Gastrocnemius medialis (tissue), 4 donors: ENCODE data around the gene UGT1A8. TPM values are rescaled to one million over a fixed set of nuclear protein-coding genes. Genes with fewer than 3 reads are reported as not detected.

ENCODE experiments used
- ATAC-seq, 2 donors: fragments of 150-250 bp; one replicate each; pipeline ENCODE4 v1.9.1; 2016
- DNase-seq, 2 donors: peaks; one replicate each; pipeline ENCODE4 v3.0.0-alpha.2; 2019
- H3K27ac ChIP-seq, 4 donors: fragments of 200-600 bp; sonication (generic); 1 replicate in 1 of 4; 2 replicates in 3 of 4; pipeline ENCODE4 v1.5.1; 2016 to 2018; ENCODE audit warnings: mild to moderate bottlenecking in 2 of 4, moderate library complexity in 1 of 4
- H3K27me3 ChIP-seq, 3 donors: fragments of 200-600 bp; sonication (generic) in 2 of 3; 1 replicate in 1 of 3; 2 replicates in 2 of 3; pipeline versions ENCODE4 v1.5.1 to v1.6.0; 2016 to 2019; ENCODE audit warnings: mild to moderate bottlenecking in 1 of 3, moderate library complexity in 1 of 3
- H3K36me3 ChIP-seq, 2 donors: fragments of 200-600 bp; sonication (generic) in 1 of 2; one replicate each; pipeline ENCODE4 v1.5.1; 2017 to 2018
- H3K4me1 ChIP-seq, 2 donors: fragments of 200-600 bp; sonication (generic) in 1 of 2; one replicate each; pipeline ENCODE4 v1.5.1; 2016 to 2017; ENCODE audit warnings: mild to moderate bottlenecking in 2 of 2
- H3K4me3 ChIP-seq, 4 donors: fragments of 200-600 bp; sonication (generic) in 3 of 4; 1 replicate in 1 of 4; 2 replicates in 3 of 4; pipeline ENCODE4 v1.5.1; 2016 to 2019; ENCODE audit warnings: mild to moderate bottlenecking in 2 of 4
- H3K9me3 ChIP-seq, 3 donors: fragments of 200-600 bp; sonication (generic) in 2 of 3; 1 replicate in 1 of 3; 2 replicates in 2 of 3; pipeline ENCODE4 v1.5.1; 2016 to 2019
- POLR2A ChIP-seq, 2 donors: fragments of 450-650 bp; IDR thresholded peaks; one replicate each; pipeline ENCODE4 v1.6.1; 2017; ENCODE audit warnings: antibody characterized with exemption in 2 of 2, mild to moderate bottlenecking in 2 of 2, moderate library complexity in 2 of 2
- in situ Hi-C, 4 donors: fragments of 200-750 bp; cut with MboI; loops; one replicate each; pipeline versions ENCODE4 v1.15.0 to v1.8.0; 2017; ENCODE audit warnings: low sequenced_read_pairs in 4 of 4
- intact Hi-C: fragments of 100-400 bp; cut with DNase I; formaldehyde crosslinking; loops from one replicate; pipeline ENCODE4 v1.15.1; 2023; ENCODE audit warnings: low total_unique reads
- total RNA-seq, 4 donors: library from RNA; depleted of rRNA; stranded (reverse); fragments of >200 nt; gene quantifications; one replicate each; pipeline versions ENCODE4 v1.1.0 to v1.2.3, GENCODE V29; 2016
- TF ChIP-seq, protein P1 (sequence below), 5 experiments: fragments of 450-650 bp in 3 of 5; fragments of 200-600 bp in 2 of 5; sonication (generic) in 2 of 5; IDR thresholded peaks in 4 of 5; conservative IDR thresholded peaks in 1 of 5; 1 replicate in 4 of 5; 2 replicates in 1 of 5; pipeline ENCODE4 v1.5.1; 2016 to 2019; ENCODE audit warnings: antibody characterized with exemption in 5 of 5, mild to moderate bottlenecking in 3 of 5, moderate library complexity in 3 of 5

The UGT1A8 gene
- total RNA-seq, 4 donors from 2014 or later: not detected

DNA sequence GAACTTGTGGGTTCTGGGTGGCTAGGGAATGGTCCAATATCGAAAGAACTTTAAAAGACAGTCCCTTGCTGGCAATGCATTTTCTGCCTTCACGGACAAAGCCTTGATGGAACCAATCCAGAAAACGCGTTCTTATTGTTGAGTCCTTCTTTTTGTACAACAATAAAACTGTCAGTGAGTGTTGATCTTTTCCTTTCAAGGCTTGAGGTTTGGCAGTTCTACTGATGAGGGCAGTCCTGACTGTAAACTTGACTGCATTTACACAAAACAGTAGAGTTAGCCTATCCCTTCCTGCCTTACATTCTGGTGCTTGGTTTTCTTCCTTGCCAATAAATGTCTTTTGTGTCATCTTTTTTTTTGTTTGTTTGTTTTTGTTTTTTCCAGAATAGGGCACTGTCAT lies 61.8 kb downstream of the UGT1A8 start:
- H3K36me3 ChIP-seq: no peaks in the 10 kb centered on the region
- no peak for DNase-seq
- H3K4me3 ChIP-seq: no peak overlapping the region
- intact Hi-C loops (no loop called here), in situ Hi-C loops (no loop called here)
- no peak for TF ChIP-seq POLR2A (IDR thresholded peaks at IDR 0.05)
- TF ChIP-seq, protein P1, sequence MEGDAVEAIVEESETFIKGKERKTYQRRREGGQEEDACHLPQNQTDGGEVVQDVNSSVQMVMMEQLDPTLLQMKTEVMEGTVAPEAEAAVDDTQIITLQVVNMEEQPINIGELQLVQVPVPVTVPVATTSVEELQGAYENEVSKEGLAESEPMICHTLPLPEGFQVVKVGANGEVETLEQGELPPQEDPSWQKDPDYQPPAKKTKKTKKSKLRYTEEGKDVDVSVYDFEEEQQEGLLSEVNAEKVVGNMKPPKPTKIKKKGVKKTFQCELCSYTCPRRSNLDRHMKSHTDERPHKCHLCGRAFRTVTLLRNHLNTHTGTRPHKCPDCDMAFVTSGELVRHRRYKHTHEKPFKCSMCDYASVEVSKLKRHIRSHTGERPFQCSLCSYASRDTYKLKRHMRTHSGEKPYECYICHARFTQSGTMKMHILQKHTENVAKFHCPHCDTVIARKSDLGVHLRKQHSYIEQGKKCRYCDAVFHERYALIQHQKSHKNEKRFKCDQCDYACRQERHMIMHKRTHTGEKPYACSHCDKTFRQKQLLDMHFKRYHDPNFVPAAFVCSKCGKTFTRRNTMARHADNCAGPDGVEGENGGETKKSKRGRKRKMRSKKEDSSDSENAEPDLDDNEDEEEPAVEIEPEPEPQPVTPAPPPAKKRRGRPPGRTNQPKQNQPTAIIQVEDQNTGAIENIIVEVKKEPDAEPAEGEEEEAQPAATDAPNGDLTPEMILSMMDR (IDR thresholded peaks at IDR 0.05 in 4 of 5, conservative IDR thresholded peaks at IDR 0.05 in 1 of 5): no peak
- no peak for ATAC-seq
- H3K9me3 ChIP-seq: no peaks in the 10 kb centered on the region
- H3K27ac ChIP-seq: no peak overlapping the region
- no peaks in the 10 kb centered on the region for H3K27me3 ChIP-seq
- H3K4me1 ChIP-seq: no peaks in the 10 kb centered on the region

DNA sequence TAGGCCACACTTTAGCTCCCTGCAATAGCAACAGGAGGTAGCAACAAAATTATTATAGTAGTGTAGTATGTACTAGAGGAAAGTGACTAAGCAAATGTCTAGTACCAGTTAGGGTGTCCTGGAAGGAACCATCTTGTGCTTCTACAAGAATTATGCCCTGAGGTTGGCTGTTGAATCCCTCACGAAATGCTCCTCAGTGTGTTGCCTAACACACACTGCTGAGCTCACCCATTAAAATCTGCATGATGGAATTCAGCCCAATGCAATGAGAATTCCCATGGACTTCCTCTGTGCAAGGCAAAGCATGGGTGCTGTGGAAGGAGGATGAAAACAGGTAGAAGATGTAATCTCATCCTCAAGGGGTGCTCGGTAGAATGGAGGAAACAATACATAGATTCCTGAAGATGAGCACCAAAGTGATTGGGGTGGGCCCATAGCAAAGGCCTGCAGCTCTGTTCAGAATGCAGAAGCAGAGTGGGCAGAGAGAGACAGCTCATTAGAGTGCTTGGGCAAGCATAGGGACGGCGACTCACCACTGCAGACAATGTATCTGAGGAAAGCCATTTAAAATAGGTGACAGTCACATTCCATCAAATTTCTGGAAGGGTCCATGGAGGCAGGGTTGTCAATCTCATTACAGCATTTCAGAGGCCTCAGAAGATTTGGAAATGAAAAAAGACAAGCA lies 63.1 kb downstream of the UGT1A8 start:
- ATAC-seq (no peak), DNase-seq (no peak)
- Histone ChIP-seq H3K9me3 (no peaks in the 10 kb centered on the region), H3K27ac (no peak overlapping the region), H3K27me3 (no peaks in the 10 kb centered on the region), H3K4me1 (no peaks in the 10 kb centered on the region), H3K4me3 (no peak overlapping the region), H3K36me3 (no peaks in the 10 kb centered on the region)
- in situ Hi-C loops (no loop called here), intact Hi-C loops (no loop called here)
- TF ChIP-seq POLR2A (IDR thresholded peaks at IDR 0.05): no peak
- TF ChIP-seq, protein P1 (IDR thresholded peaks at IDR 0.05 in 4 of 5, conservative IDR thresholded peaks at IDR 0.05 in 1 of 5): no peak

DNA sequence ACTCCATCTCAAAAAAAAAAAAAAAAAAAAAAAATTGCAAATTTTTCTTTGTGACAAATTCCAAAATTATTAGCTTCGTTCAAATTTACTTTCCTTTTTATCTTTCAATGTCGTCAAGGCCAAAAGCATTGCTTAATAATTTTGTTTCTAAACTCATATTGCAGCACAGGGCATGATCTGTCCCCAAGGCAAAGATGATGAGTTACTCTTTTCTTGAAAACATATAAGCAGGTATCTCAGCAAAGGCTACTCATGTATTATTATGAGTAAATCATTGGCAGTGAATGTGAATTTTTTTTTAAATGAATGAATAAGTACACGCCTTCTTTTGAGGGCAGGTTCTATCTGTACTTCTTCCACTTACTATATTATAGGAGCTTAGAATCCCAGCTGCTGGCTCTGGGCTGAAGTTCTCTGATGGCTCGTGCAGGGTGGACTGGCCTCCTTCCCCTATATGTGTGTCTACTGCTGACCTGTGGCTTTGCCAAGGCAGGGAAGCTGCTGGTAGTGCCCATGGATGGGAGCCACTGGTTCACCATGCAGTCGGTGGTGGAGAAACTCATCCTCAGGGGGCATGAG lies 64.2 kb downstream of the UGT1A8 start, which contains the start of gene UGT1A7:
Gene UGT1A7, plus strand, starts transcription at position 381 of the 579 bp plus-strand sequence. Its CDS starts 37 bp downstream, at position 418.
- intact Hi-C loops (no loop called here), in situ Hi-C loops (no loop called here)
- DNase-seq (no peak), ATAC-seq (no peak)
- H3K4me3 ChIP-seq: no peak within 1 kb of the TSS
- no peaks in the 10 kb centered on the region for H3K9me3 ChIP-seq
- no peaks in the 10 kb centered on the region for H3K27me3 ChIP-seq
- H3K4me1 ChIP-seq: no peaks in the 10 kb centered on the region
- no peak within 1 kb of the TSS for H3K27ac ChIP-seq
- TF ChIP-seq POLR2A (IDR thresholded peaks at IDR 0.05): no peak
- TF ChIP-seq, protein P1 (IDR thresholded peaks at IDR 0.05 in 4 of 5, conservative IDR thresholded peaks at IDR 0.05 in 1 of 5): no peak
- H3K36me3 ChIP-seq: no peaks in the 10 kb centered on the region

DNA sequence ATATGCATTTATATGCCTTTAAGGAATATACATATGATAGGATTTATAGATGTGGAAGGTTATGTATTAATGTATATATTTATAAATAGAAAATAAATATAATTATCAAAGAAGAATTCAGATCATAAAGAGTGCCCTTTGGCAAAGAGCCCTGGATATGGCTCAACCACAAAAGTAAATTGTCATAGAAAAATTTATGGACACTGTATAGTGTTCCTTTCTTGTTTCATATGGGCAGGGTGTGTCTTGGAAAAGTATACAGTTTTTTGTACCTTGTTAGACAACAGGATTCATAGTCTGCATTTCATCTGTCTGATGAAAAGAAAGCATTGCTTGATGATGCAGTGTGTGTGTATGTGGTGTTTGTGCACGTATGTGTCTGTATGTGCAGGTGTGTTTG lies 67.2 kb downstream of the UGT1A8 start:
- no peak overlapping the region for H3K27ac ChIP-seq

More for the DNA sequence above, 67.2 kb downstream of the UGT1A8 start:
- TF ChIP-seq, protein P1 (IDR thresholded peaks at IDR 0.05 in 4 of 5, conservative IDR thresholded peaks at IDR 0.05 in 1 of 5): no peak
- no peak for TF ChIP-seq POLR2A (IDR thresholded peaks at IDR 0.05)
- H3K9me3 ChIP-seq: no peaks in the 10 kb centered on the region
- H3K4me1 ChIP-seq: no peaks in the 10 kb centered on the region
- H3K27me3 ChIP-seq: no peaks in the 10 kb centered on the region
- DNase-seq (no peak), ATAC-seq (no peak)
- no peak overlapping the region for H3K4me3 ChIP-seq
- no peaks in the 10 kb centered on the region for H3K36me3 ChIP-seq
- in situ Hi-C loops: no loop called here
- intact Hi-C loops: no loop called here
